Left renal cortex interstitium (tissue), 4 donors: ENCODE measurements around the gene RPS4Y2. TPM values are rescaled to one million over a fixed set of nuclear protein-coding genes. Genes with fewer than 3 reads are reported as not detected.

Experiments used
- DNase-seq, 4 donors: peaks; one replicate each; pipeline ENCODE4 v3.0.0-alpha.2; 2013; ENCODE audit warnings: low read depth in 4 of 4, low spot score in 2 of 4, missing footprints in 1 of 4
- polyA plus RNA-seq, 4 donors: library from polyadenylated mRNA; unstranded; fragments of 120-200 nt; gene quantifications; one replicate each; pipeline ENCODE4 v1.2.1, GENCODE V29; 2013; ENCODE audit not compliant: insufficient read length in 4 of 4

RPS4Y2 gene
- polyA plus RNA-seq, 4 donors: 0.21 to 0.54 (median 0.35) TPM

DNA sequence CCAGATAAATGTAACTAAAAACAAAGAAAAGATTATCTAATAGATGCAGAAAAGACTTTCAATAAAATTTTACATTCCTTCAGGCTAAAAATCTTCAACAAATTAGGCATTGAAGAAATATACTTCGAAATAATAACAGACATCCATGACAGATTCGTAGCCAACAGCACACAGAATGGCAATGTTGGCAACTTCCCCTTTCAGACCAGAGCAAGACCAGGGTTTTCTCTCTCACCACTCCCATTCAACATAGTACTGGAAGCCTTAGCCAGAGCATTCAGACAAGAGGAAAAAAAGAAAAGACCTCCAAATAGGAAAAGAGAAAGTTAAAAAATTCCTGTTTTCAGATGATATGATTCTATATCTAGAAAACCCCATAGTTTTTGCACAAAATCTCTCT is 61.2 kb downstream of the RPS4Y2 start:
- DNase-seq: no peak

Other genes with a start within 250 kb of the RPS4Y2 start
- 10 to 100 TPM; 49.4 to 72.5 (median 59.4) TPM for gene EIF1AY, start 180.3 kb upstream of the RPS4Y2 start, polyA plus RNA-seq